Subcutaneous abdominal adipose tissue (tissue), 5 donors: ENCODE data around the gene KPTN.

ENCODE experiments used
- H3K27ac ChIP-seq: one replicate; pipeline ENCODE4 v1.7.0; 2013; ENCODE audit warnings: low read depth, mild to moderate bottlenecking, inconsistent platforms, low read length, moderate library complexity
- H3K27me3 ChIP-seq, 5 donors: one replicate each; pipeline ENCODE4 v1.7.0; 2013; ENCODE audit warnings: low read length in 5 of 5, inconsistent platforms in 1 of 5; ENCODE audit not compliant: control insufficient read depth in 5 of 5, insufficient read depth in 4 of 5
- H3K36me3 ChIP-seq, 5 donors: one replicate each; pipeline ENCODE4 v1.7.0; 2013; ENCODE audit warnings: low read length in 5 of 5; ENCODE audit not compliant: control insufficient read depth in 5 of 5, insufficient read depth in 5 of 5
- H3K4me1 ChIP-seq, 5 donors: one replicate each; pipeline ENCODE4 v1.7.0; 2013; ENCODE audit warnings: low read length in 5 of 5, mild to moderate bottlenecking in 3 of 5, moderate library complexity in 1 of 5; ENCODE audit not compliant: control insufficient read depth in 5 of 5, insufficient read depth in 5 of 5
- H3K4me3 ChIP-seq, 5 donors: one replicate each; pipeline ENCODE4 v1.7.0; 2013; ENCODE audit warnings: low read length in 5 of 5, low read depth in 1 of 5
- H3K9ac ChIP-seq, 5 donors: one replicate each; pipeline ENCODE4 v1.7.0; 2013; ENCODE audit warnings: low read length in 5 of 5, mild to moderate bottlenecking in 4 of 5, moderate library complexity in 3 of 5
- H3K9me3 ChIP-seq, 5 donors: one replicate each; pipeline ENCODE4 v1.7.0; 2013; ENCODE audit warnings: low read length in 5 of 5; ENCODE audit not compliant: control insufficient read depth in 5 of 5
- donor health status: healthy.
- donor health status: healthy.
- donor health status: healthy.
- donor health status: healthy.
- donor health status: healthy.

KPTN gene

GRCh38 chr19:47518139-47518538, 34.1 kb upstream of the KPTN start:
- Histone ChIP-seq H3K27me3 (peaks cover 0 to 3% (median 0%) of the 10 kb centered on the region in 5 donors), H3K4me1 (peaks cover 6 to 42% (median 34%) of the 10 kb centered on the region in 5 donors), H3K4me3 (no peak overlapping the region), H3K36me3 (no peaks in the 10 kb centered on the region), H3K9me3 (no peaks in the 10 kb centered on the region), H3K27ac (no peak overlapping the region), H3K9ac (no peak overlapping the region)

GRCh38 chr19:47514869-47515588, 31.0 kb upstream of the KPTN start, which contains the start of gene NAPA:
NAPA (minus strand) TSS chr19:47515063; CDS start chr19:47514940, 123 bp downstream.
- Histone ChIP-seq H3K27ac (peak within 1 kb of the TSS; percentile 96), H3K27me3 (peaks cover 0 to 3% (median 0%) of the 10 kb centered on the region in 5 donors), H3K9ac (peak within 1 kb of the TSS; percentile 94 to 100 (median 99)), H3K4me3 (peak within 1 kb of the TSS; percentile 81 to 99 (median 96)), H3K4me1 (peaks cover 24 to 55% (median 50%) of the 10 kb centered on the region in 5 donors), H3K9me3 (no peaks in the 10 kb centered on the region), H3K36me3 (peaks cover 0 to 5% (median 0%) of the 10 kb centered on the region in 5 donors)

GRCh38 chr19:47514151-47514868, 30.3 kb upstream of the KPTN start:
- H3K9ac ChIP-seq: peak overlapping the region; percentile 94 to 100 (median 99)
- peak overlapping the region; percentile 96 for H3K27ac ChIP-seq
- H3K4me3 ChIP-seq: peak overlapping the region; percentile 81 to 99 (median 96)
- peaks cover 27 to 62% (median 57%) of the 10 kb centered on the region in 5 donors for H3K4me1 ChIP-seq
- H3K36me3 ChIP-seq: peaks cover 0 to 5% (median 0%) of the 10 kb centered on the region in 5 donors
- H3K9me3 ChIP-seq: no peaks in the 10 kb centered on the region
- peaks cover 0 to 3% (median 0%) of the 10 kb centered on the region in 5 donors for H3K27me3 ChIP-seq

GRCh38 chr19:47512948-47513319, 28.9 kb upstream of the KPTN start:
- H3K4me3 ChIP-seq: peak overlapping the region; percentile 17 to 88 (median 46)
- H3K9ac ChIP-seq: peak overlapping the region; percentile 29 to 70 (median 49)
- H3K36me3 ChIP-seq: peaks cover 0 to 5% (median 0%) of the 10 kb centered on the region in 5 donors
- peaks cover 28 to 72% (median 66%) of the 10 kb centered on the region in 5 donors for H3K4me1 ChIP-seq
- H3K27ac ChIP-seq: peak overlapping the region; percentile 96
- peaks cover 0 to 3% (median 0%) of the 10 kb centered on the region in 5 donors for H3K27me3 ChIP-seq
- no peaks in the 10 kb centered on the region for H3K9me3 ChIP-seq

GRCh38 chr19:47512183-47512947, 28.3 kb upstream of the KPTN start:
- Histone ChIP-seq H3K27ac (peak overlapping the region; percentile 96), H3K4me3 (peak overlapping the region; percentile 17 to 88 (median 46)), H3K9me3 (no peaks in the 10 kb centered on the region), H3K27me3 (peaks cover 0 to 3% (median 0%) of the 10 kb centered on the region in 5 donors), H3K36me3 (peaks cover 0 to 5% (median 0%) of the 10 kb centered on the region in 5 donors), H3K4me1 (peaks cover 32 to 78% (median 71%) of the 10 kb centered on the region in 5 donors), H3K9ac (peak overlapping the region in 4 of 5 donors; percentile 29 to 70 (median 46))

- peak overlapping the region in 2 of 5 donors; percentile 7 to 88 for H3K4me3 ChIP-seq
- peaks cover 0 to 3% (median 0%) of the 10 kb centered on the region in 5 donors for H3K27me3 ChIP-seq
- peak overlapping the region in 3 of 5 donors; percentile 21 to 49 (median 29) for H3K9ac ChIP-seq
- H3K9me3 ChIP-seq: no peaks in the 10 kb centered on the region
- peaks cover 36 to 85% (median 78%) of the 10 kb centered on the region in 5 donors for H3K4me1 ChIP-seq
- H3K36me3 ChIP-seq: peaks cover 0 to 6% (median 0%) of the 10 kb centered on the region in 5 donors
- H3K27ac ChIP-seq: peak overlapping the region; percentile 96
These were observed 27.7 kb upstream of the KPTN start for GRCh38 chr19:47511681-47512080.

- H3K9ac ChIP-seq: peak overlapping the region in 4 of 5 donors; percentile 16 to 66 (median 40)
- H3K27me3 ChIP-seq: peaks cover 0 to 3% (median 0%) of the 10 kb centered on the region in 5 donors
- H3K27ac ChIP-seq: peak overlapping the region; percentile 96
- H3K36me3 ChIP-seq: peaks cover 0 to 10% (median 0%) of the 10 kb centered on the region in 5 donors
- H3K4me1 ChIP-seq: peaks cover 36 to 88% (median 82%) of the 10 kb centered on the region in 5 donors
- no peaks in the 10 kb centered on the region for H3K9me3 ChIP-seq
- H3K4me3 ChIP-seq: peak overlapping the region in 1 of 5 donors; percentile 6
These were observed 27.1 kb upstream of the KPTN start for GRCh38 chr19:47511128-47511517.

- Histone ChIP-seq H3K27ac (peak overlapping the region; percentile 96), H3K9me3 (no peaks in the 10 kb centered on the region), H3K36me3 (peaks cover 0 to 10% (median 2%) of the 10 kb centered on the region in 5 donors), H3K4me3 (peak overlapping the region in 1 of 5 donors; percentile 6), H3K27me3 (peaks cover 0 to 3% (median 0%) of the 10 kb centered on the region in 5 donors), H3K4me1 (peaks cover 36 to 85% (median 77%) of the 10 kb centered on the region in 5 donors), H3K9ac (peak overlapping the region in 1 of 5 donors; percentile 59)
These were observed 26.6 kb upstream of the KPTN start for GRCh38 chr19:47510516-47511127.

GRCh38 chr19:47509973-47510372, 26.0 kb upstream of the KPTN start:
- Histone ChIP-seq H3K9ac (peak overlapping the region in 1 of 5 donors; percentile 59), H3K27me3 (no peaks in the 10 kb centered on the region), H3K4me1 (peaks cover 33 to 83% (median 77%) of the 10 kb centered on the region in 5 donors), H3K27ac (peak overlapping the region; percentile 96), H3K9me3 (no peaks in the 10 kb centered on the region), H3K36me3 (peaks cover 0 to 15% (median 3%) of the 10 kb centered on the region in 5 donors), H3K4me3 (peak overlapping the region in 1 of 5 donors; percentile 6)
